DOHH2 (cell line): ENCODE data around the gene TFB1M.

Experiments
- H3F3A ChIP-seq: fragments of 200-600 bp; sonication (generic), shearing (Covaris generic); 2 replicates; pipeline ENCODE4 v1.6.0; 2016; ENCODE audit warnings: antibody characterized with exemption, mild to moderate bottlenecking; ENCODE audit not compliant: control insufficient read depth, insufficient read depth
- H3K27ac ChIP-seq: fragments of 200-600 bp; sonication (generic); 2 replicates; pipeline ENCODE4 v1.5.1; 2014; ENCODE audit warnings: low read depth, mild to moderate bottlenecking, low read length, moderate library complexity
- H3K27me3 ChIP-seq: fragments of 200-600 bp; sonication (generic); 2 replicates; pipeline ENCODE4 v1.6.1; 2014; ENCODE audit warnings: mild to moderate bottlenecking, low read length, mixed read lengths; ENCODE audit not compliant: control insufficient read depth
- H3K36me3 ChIP-seq: fragments of 200-600 bp; sonication (generic); 2 replicates; pipeline ENCODE4 v1.6.1; 2014; ENCODE audit warnings: mild to moderate bottlenecking, low read length, moderate library complexity, mixed read lengths; ENCODE audit not compliant: control insufficient read depth
- H3K4me1 ChIP-seq: fragments of 200-600 bp; sonication (generic); 2 replicates; pipeline ENCODE4 v1.6.1; 2014; ENCODE audit warnings: mild to moderate bottlenecking, low read length, mixed read lengths; ENCODE audit not compliant: control insufficient read depth
- H3K4me2 ChIP-seq: fragments of 200-600 bp; sonication (generic); 2 replicates; pipeline ENCODE4 v1.6.0; 2014; ENCODE audit warnings: mild to moderate bottlenecking, low read length, moderate library complexity
- H3K4me3 ChIP-seq: fragments of 200-600 bp; sonication (generic); 2 replicates; pipeline ENCODE4 v1.5.1; 2014; ENCODE audit warnings: mild to moderate bottlenecking, low read length, mixed read lengths
- H3K79me2 ChIP-seq: fragments of 200-600 bp; sonication (generic); 2 replicates; pipeline ENCODE4 v1.6.1; 2014; ENCODE audit warnings: mild to moderate bottlenecking, low read length, mixed read lengths; ENCODE audit not compliant: control insufficient read depth
- H3K9me2 ChIP-seq: fragments of 200-600 bp; sonication (generic); replicated peaks from 2 replicates; pipeline ENCODE4 v1.6.1; 2014; ENCODE audit warnings: mild to moderate bottlenecking, low read length, mixed read lengths; ENCODE audit not compliant: control insufficient read depth
- H3K9me3 ChIP-seq: fragments of 200-600 bp; sonication (generic); 2 replicates; pipeline ENCODE4 v1.6.1; 2014; ENCODE audit warnings: antibody characterized with exemption, low read length, mixed read lengths; ENCODE audit not compliant: control insufficient read depth, insufficient read depth
- H4K20me1 ChIP-seq: fragments of 200-600 bp; sonication (generic); 2 replicates; pipeline ENCODE4 v1.6.0; 2014; ENCODE audit warnings: low read depth, mild to moderate bottlenecking, antibody characterized with exemption, low read length, moderate library complexity; ENCODE audit not compliant: control insufficient read depth, insufficient read depth
- CTCF ChIP-seq: fragments of 200-600 bp; sonication (generic); IDR thresholded peaks from one replicate; pipeline ENCODE4 v1.5.1; 2014; ENCODE audit warnings: antibody characterized with exemption, mild to moderate bottlenecking, low read depth, low read length; ENCODE audit not compliant: poor library complexity, severe bottlenecking
- EZH2phosphoT487 ChIP-seq: fragments of 200-600 bp; sonication (generic); IDR thresholded peaks from 2 replicates; pipeline ENCODE4 v1.6.1; 2017; ENCODE audit warnings: borderline replicate concordance, mild to moderate bottlenecking, antibody characterized with exemption, low read length, moderate library complexity, mixed read lengths

TFB1M gene

GRCh38 chr6:155261111-155261900 lies 53.0 kb downstream of the TFB1M start:
- no peak overlapping the region for H3K4me2 ChIP-seq

GRCh38 chr6:155260686-155261085 lies 53.6 kb downstream of the TFB1M start:
- no peak overlapping the region for H3K4me2 ChIP-seq
- no peaks in the 10 kb centered on the region for H3K27me3 ChIP-seq
- H4K20me1 ChIP-seq, result no peaks in the 10 kb centered on the region
- no peak overlapping the region for H3K4me3 ChIP-seq
- H3K27ac ChIP-seq, result no peak overlapping the region
- no peaks in the 10 kb centered on the region for H3K9me3 ChIP-seq
- TF ChIP-seq CTCF (no peak), EZH2phosphoT487 (no peak)
- H3F3A ChIP-seq, result no peaks in the 10 kb centered on the region
- peaks cover 78% of the 10 kb centered on the region for H3K36me3 ChIP-seq
- H3K4me1 ChIP-seq, result peaks cover 7% of the 10 kb centered on the region; the same call in 1 of the 2 replicates
- no peaks in the 10 kb centered on the region for H3K9me2 ChIP-seq
- 0 out of 2 replicates have a peak, but pooled peaks cover 5% of the 10 kb centered on the region for H3K79me2 ChIP-seq

More at GRCh38 chr6:155261111-155261900, 53.0 kb downstream of the TFB1M start:
- H3K27ac ChIP-seq, result no peak overlapping the region
- no peaks in the 10 kb centered on the region for H3F3A ChIP-seq
- H3K4me1 ChIP-seq, result peaks cover 7% of the 10 kb centered on the region; the same call in 1 of the 2 replicates
- no peak overlapping the region for H3K4me3 ChIP-seq
- no peak for TF ChIP-seq CTCF
- no peak for TF ChIP-seq EZH2phosphoT487
- no peaks in the 10 kb centered on the region for H3K27me3 ChIP-seq
- H4K20me1 ChIP-seq, result no peaks in the 10 kb centered on the region
- no peaks in the 10 kb centered on the region for H3K9me2 ChIP-seq
- H3K9me3 ChIP-seq, result no peaks in the 10 kb centered on the region
- peaks cover 73% of the 10 kb centered on the region for H3K36me3 ChIP-seq
- peaks cover 5% of the 10 kb centered on the region; the same call in 1 of the 2 replicates for H3K79me2 ChIP-seq

- Histone ChIP-seq H3K9me2 (no peaks in the 10 kb centered on the region), H3K27me3 (no peaks in the 10 kb centered on the region), H3K4me3 (no peak overlapping the region), H3K36me3 (peaks cover 80% of the 10 kb centered on the region), H3K9me3 (no peaks in the 10 kb centered on the region), H3F3A (no peaks in the 10 kb centered on the region), H3K4me1 (peaks cover 7% of the 10 kb centered on the region; the same call in 1 of the 2 replicates), H4K20me1 (no peaks in the 10 kb centered on the region), H3K79me2 (0 out of 2 replicates have a peak, but pooled peaks cover 5% of the 10 kb centered on the region), H3K4me2 (no peak overlapping the region), H3K27ac (no peak overlapping the region)
- no peak for TF ChIP-seq CTCF
Measured at GRCh38 chr6:155259897-155260296, 54.4 kb downstream of the TFB1M start.
